ENCODE results near the gene ACTMAP. TPM values are rescaled to one million over a fixed set of nuclear protein-coding genes. Genes with fewer than 3 reads are reported as not detected.

ACTMAP gene
- total and polyA plus RNA-seq, 2 of the 13 experiments (the other 11 are each of a cell fraction or from before 2014, with no cell fraction given), result 2.2 to 7.9 TPM

GRCh38 chr19:40777645-40777936, 27.3 kb upstream of the ACTMAP start (continued):
- TF ChIP-seq ELF3 (CRISPR knock-in tag; IDR thresholded peaks at IDR 0.05), result no peak
- TF ChIP-seq ZNF790 (CRISPR knock-in tag; IDR thresholded peaks at IDR 0.05; ENCODE audit: borderline replicate concordance), result 0 out of 2 replicates have a peak, but pooled peaks have one; percentile 24
- no peak for TF ChIP-seq KLF6 (CRISPR knock-in tag; IDR thresholded peaks at IDR 0.05)
- no peak for TF ChIP-seq ZNF335 (CRISPR knock-in tag; IDR thresholded peaks at IDR 0.05)
- TF ChIP-seq ZNF878 (CRISPR knock-in tag; IDR thresholded peaks at IDR 0.05), result no peak
- TF ChIP-seq KDM5A (IDR thresholded peaks at IDR 0.05; ENCODE audit: borderline replicate concordance, low read length), result peak; percentile 23; the same call in 1 of the 2 replicates
- no peak for TF ChIP-seq KDM5B (CRISPR knock-in tag; IDR thresholded peaks at IDR 0.05; ENCODE audit: borderline replicate concordance)
- no peak for TF ChIP-seq SETDB1 (CRISPR knock-in tag; IDR thresholded peaks at IDR 0.05; ENCODE audit: borderline replicate concordance)
- no peak for TF ChIP-seq CBX5 (CRISPR knock-in tag; IDR thresholded peaks at IDR 0.05; ENCODE audit: borderline replicate concordance)
- TF ChIP-seq FOXK2 (IDR thresholded peaks at IDR 0.05), result no peak
- TF ChIP-seq ZNF230 (CRISPR knock-in tag; IDR thresholded peaks at IDR 0.05), result no peak
- TF ChIP-seq ARID4A (CRISPR knock-in tag; IDR thresholded peaks at IDR 0.05; ENCODE audit: borderline replicate concordance), result peak; percentile 42; the same call in 1 of the 2 replicates
- no peak for TF ChIP-seq ZNF737 (CRISPR knock-in tag; IDR thresholded peaks at IDR 0.05; ENCODE audit: borderline replicate concordance)
- no peak for TF ChIP-seq ATF6 (CRISPR knock-in tag; conservative IDR thresholded peaks at IDR 0.05)
- TF ChIP-seq ATF5 (CRISPR knock-in tag; IDR thresholded peaks at IDR 0.05; ENCODE audit: low read depth), result no peak
- TF ChIP-seq EP300 (IDR thresholded peaks at IDR 0.05; ENCODE audit: low read depth in 2 of 2, low read length in 2 of 2), result no peak
- no peak for TF ChIP-seq EP300 (CRISPR knock-in tag; IDR thresholded peaks at IDR 0.05; ENCODE audit: borderline replicate concordance)
- TF ChIP-seq ZNF512B (CRISPR knock-in tag; IDR thresholded peaks at IDR 0.05; ENCODE audit: borderline replicate concordance), result no peak
- no peak for TF ChIP-seq PTBP1 (IDR thresholded peaks at IDR 0.05; ENCODE audit: low read depth, low read length, poor library complexity, severe bottlenecking)
- TF ChIP-seq SOX6 (IDR thresholded peaks at IDR 0.05), result no peak
- 0 out of 2 replicates have a peak, but pooled peaks have one; percentile 33 for TF ChIP-seq SOX6 (CRISPR knock-in tag; IDR thresholded peaks at IDR 0.05)
- no peak for TF ChIP-seq GZF1 (CRISPR knock-in tag; IDR thresholded peaks at IDR 0.05)
- no peak for TF ChIP-seq ATF7-NPFF (CRISPR knock-in tag; IDR thresholded peaks at IDR 0.05; ENCODE audit: low read depth)
